Activated CD4-positive, alpha-beta T cell treated with anti-CD3 and anti-CD28 coated beads for 36 hours (primary cell): Measurements from ENCODE around the gene CHCHD5. TPM values are rescaled to one million over a fixed set of nuclear protein-coding genes. Genes with fewer than 3 reads are reported as not detected.

ENCODE experiments used
- ATAC-seq: fragments of 200-7000 bp; cut with Tn5 transposase; one replicate; pipeline ENCODE4 v1.10.0; 2021; ENCODE audit warnings: mild to moderate bottlenecking, moderate library complexity
- CTCF ChIA-PET: fragments of 350-600 bp; sonication (Branson Sonifier 250); formaldehyde crosslinking; loops from one replicate; lab custom pipeline; 2021; ENCODE audit warnings: antibody characterized with exemption; lab: Charles Lee
- POLR2A ChIA-PET: fragments of 350-600 bp; sonication (Branson Sonifier 250); formaldehyde crosslinking; loops from one replicate; lab custom pipeline; 2021; ENCODE audit warnings: antibody characterized with exemption, inconsistent platforms; lab: Charles Lee
- DNase-seq: peaks from one replicate; pipeline ENCODE4 v3.0.0-alpha.2; 2020
- H3K27ac Mint-ChIP-seq: one replicate; pipeline ENCODE4 v1.8.0; 2021; ENCODE audit warnings: mixed read lengths
- H3K27me3 Mint-ChIP-seq: one replicate; pipeline ENCODE4 v1.8.0; 2021; ENCODE audit warnings: mixed read lengths
- H3K36me3 Mint-ChIP-seq: one replicate; pipeline ENCODE4 v1.8.0; 2021; ENCODE audit warnings: low read depth, mixed read lengths
- H3K4me1 Mint-ChIP-seq: one replicate; pipeline ENCODE4 v1.8.0; 2021; ENCODE audit warnings: mixed read lengths
- H3K4me3 Mint-ChIP-seq: one replicate; pipeline ENCODE4 v1.8.0; 2021; ENCODE audit warnings: mild to moderate bottlenecking, moderate library complexity, mixed read lengths
- H3K9me3 Mint-ChIP-seq: one replicate; pipeline ENCODE4 v1.8.0; 2021; ENCODE audit warnings: low read depth, mixed read lengths
- intact Hi-C, 2 experiments: fragments of 100-400 bp; cut with DNase I in 1 of 2; cut with micrococcal nuclease in 1 of 2; formaldehyde crosslinking; loops; one replicate each; pipeline versions ENCODE4 v1.14.2 to v1.15.1; 2022 to 2024; cut with DNase I, micrococcal nuclease
- total RNA-seq, 2 experiments: library from RNA; stranded (reverse); gene quantifications; one replicate each; pipeline ENCODE4 v1.2.3, GENCODE V29; 2021

CHCHD5 gene
- total RNA-seq, 2 experiments from 2014 or later: 34.4 to 37.0 TPM

DNA sequence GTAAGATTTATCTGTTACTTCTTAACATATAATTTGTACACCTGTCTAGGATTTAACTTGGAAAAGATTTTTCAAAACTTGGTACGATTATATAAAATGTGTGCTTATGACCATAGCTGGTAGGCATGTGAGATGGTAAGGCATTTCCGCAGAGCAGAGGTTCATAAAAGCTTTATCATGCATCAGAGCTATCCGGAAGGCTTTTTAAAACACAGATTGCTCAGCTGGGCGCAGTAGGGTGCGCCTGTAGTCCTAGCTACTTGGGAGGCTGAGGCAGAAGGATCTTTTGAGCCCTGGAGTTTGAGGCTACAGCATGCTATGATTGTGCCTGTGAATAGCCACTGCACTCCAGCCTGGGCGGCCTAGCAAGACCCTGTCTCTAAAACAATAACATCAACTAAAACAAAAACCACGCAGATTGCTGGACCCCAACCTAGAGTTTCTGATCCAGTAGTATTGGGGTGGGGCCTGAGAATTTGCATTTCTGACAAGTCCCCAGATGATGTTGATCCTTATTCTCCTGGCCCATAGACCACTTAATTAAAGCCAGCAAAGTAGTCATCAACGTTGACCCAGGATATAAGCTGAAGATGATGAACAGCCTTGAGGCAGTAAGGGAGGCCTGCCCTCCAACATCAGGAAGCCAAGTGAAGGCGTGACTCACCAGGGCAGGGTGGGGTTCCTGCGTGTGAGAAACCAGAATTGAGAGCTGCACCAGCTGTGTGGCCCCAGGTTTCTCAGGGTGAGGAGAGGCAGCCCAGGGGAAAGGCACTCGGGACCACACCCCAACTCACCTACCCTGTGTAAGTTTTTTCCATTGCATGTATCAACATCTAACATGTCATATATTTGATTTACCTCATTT, 39.7 kb downstream of the CHCHD5 start:
- peak; percentile 87 for ATAC-seq
- ChIA-PET CTCF (interaction anchor here (0.6 to 12.0 kb wide), 16 partner anchors 11 to 261 kb away, joined by 3 to 185 read pairs (median 4); partner anchors contain the start of gene SLC20A1), POLR2A (interaction anchor here (2.4 kb wide), 1 partner anchor 22 kb away, joined by 7 read pairs; the partner anchor contains the start of gene SLC20A1)
- Mint-ChIP-seq H3K36me3 (no peaks in the 10 kb centered on the region), H3K4me1 (peaks cover 43% of the 10 kb centered on the region), H3K4me3 (no peak overlapping the region), H3K9me3 (no peaks in the 10 kb centered on the region), H3K27ac (peak overlapping the region; percentile 55), H3K27me3 (no peaks in the 10 kb centered on the region)
- intact Hi-C loops: loop anchor here in 1 of 2 experiments (1.0 kb wide), 1 partner anchor 24 kb away; no protein-coding TSS in a partner anchor
- DNase-seq: peak; percentile 87

DNA sequence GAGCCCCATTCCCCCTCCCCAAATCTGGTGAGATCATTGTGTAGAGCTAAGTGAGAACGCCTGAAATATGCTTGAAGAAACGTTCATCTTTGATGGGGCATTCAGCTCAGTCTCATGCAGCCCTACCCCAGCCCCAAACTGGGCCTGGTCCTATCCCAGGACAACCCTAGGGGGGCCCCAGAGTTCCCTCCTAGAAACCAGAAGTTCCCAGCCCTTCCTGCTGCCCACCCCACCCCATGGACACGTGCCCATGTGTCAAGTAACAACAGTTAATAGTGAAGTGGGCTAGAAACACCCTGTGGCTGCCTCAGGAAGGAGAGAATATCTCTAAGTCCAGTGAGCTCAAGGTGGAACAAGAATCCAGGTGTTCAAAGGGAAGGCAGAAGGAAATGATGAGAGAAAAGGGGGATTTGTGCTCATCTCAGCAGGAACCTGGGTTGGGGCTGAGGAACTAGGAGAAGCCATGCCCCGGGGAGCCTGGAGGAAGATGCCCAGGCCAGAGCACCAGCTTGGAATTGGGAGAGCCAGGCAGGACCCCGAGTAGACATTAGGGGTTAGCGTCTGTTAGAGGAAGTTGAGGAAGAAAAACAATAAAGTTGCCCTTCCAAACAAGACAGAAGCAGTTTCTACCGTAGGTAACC, 41.2 kb downstream of the CHCHD5 start:
- DNase-seq (no peak), ATAC-seq (no peak)
- Mint-ChIP-seq H3K27ac (no peak overlapping the region), H3K9me3 (no peaks in the 10 kb centered on the region), H3K4me1 (peaks cover 55% of the 10 kb centered on the region), H3K4me3 (no peak overlapping the region), H3K27me3 (peaks cover 2% of the 10 kb centered on the region), H3K36me3 (no peaks in the 10 kb centered on the region)
- intact Hi-C loops: loop anchor here (1.0 to 2.0 kb wide), 5 partner anchors 20 to 101 kb away; partner anchors contain the start of genes SLC20A1 (in 2 of the 2) and CHCHD5 (in 1 of the 2)
- ChIA-PET CTCF (interaction anchor here (1.0 to 12.0 kb wide), 14 partner anchors 10 to 124 kb away, joined by 3 to 185 read pairs (median 7); partner anchors contain the start of gene SLC20A1), POLR2A (interaction anchor here (2.4 kb wide), 1 partner anchor 20 kb away, joined by 7 read pairs; the partner anchor contains the start of gene SLC20A1)

DNA sequence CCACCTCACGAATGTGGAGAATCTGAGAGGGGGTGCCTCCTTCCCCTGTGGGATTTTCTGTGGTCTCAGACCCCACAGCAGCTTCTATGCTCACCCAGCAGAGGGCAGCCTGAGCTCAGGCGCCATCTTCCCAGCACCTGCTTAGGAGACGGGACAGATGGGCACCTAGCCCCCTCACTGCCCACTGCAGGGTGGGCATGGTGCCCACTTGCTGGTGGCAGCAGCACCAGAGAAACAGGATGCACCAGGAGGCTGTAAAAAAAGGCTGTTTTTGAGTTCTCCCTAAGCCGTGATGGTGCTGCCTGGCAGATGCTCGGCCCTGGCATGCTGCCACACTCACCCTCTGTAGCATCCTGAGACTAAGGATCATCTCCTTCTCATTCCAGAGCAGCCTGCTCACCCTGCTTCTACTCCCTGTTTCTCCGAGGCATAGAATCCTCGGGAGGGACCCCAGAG, 42.2 kb downstream of the CHCHD5 start:
- intact Hi-C loops: loop anchor here (1.0 to 2.0 kb wide), 5 partner anchors 19 to 100 kb away; partner anchors contain the start of genes SLC20A1 (in 2 of the 2) and CHCHD5 (in 1 of the 2)
- ChIA-PET POLR2A (interaction anchor here (1.0 to 1.4 kb wide), 2 partner anchors 19 to 28 kb away, joined by 3 to 4 read pairs; partner anchors contain the start of gene SLC20A1), CTCF (interaction anchor here (0.6 to 12.0 kb wide), 27 partner anchors 9 to 315 kb away, joined by 3 to 185 read pairs (median 5); partner anchors contain the start of genes CHCHD5 and SLC20A1)
- DNase-seq (peak; percentile 81), ATAC-seq (peak; percentile 53)
- Mint-ChIP-seq H3K27ac (peak overlapping the region; percentile 82), H3K4me3 (peak overlapping the region; percentile 50), H3K4me1 (peaks cover 65% of the 10 kb centered on the region), H3K9me3 (no peaks in the 10 kb centered on the region), H3K27me3 (peaks cover 2% of the 10 kb centered on the region), H3K36me3 (no peaks in the 10 kb centered on the region)

DNA sequence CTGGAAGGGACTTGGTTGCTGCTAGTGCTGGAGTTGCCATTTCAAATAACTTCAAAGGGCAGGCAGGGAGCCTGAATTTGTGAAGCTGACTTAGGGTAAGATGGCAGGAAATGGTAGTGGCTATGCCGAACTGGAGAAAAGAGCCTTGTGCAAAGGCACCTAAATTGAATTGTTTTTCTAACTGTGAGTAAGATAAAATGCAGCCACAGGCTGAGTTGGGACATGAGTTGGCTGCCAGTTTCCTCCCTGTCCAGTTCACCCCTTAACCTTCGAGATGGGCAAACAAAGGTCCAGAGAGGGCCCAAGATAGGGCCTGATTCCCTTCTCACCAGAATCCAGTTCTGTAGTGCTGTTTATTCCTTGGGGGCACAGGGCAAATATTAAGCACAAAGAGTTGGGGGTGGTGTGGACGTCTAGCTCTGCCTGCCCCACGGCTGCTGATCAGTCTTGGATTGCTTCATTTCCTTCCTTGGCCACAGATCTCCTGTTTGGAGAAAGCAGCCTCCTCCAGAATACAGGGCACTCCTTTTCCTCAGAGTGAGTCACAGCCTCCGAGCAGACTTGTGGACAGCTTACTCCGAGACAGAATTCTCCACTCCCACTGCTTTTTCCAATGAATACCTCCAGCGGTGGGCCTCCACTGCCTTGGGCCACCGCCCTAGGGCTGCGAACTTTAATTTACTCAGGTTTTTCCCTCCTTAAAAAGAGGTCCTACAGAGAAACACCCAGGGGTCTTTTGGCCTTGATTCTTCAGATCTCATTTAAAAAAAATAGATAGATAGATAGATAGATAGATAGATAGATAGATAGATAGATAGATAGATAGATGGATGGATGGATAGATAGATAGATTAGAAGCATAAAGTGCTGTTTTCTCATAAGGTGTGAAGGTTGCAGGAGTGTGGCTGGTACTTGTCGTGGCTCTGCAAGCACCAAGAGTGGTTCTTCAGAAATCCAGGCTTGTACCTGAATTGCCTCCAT, 42.9 kb downstream of the CHCHD5 start:
- CTCF ChIA-PET: interaction anchor here (0.6 to 12.0 kb wide), 30 partner anchors 8 to 314 kb away, joined by 3 to 185 read pairs (median 5); partner anchors contain the start of genes CHCHD5 and SLC20A1
- DNase-seq (no peak), ATAC-seq (peak; percentile 13)
- Mint-ChIP-seq H3K4me1 (peaks cover 72% of the 10 kb centered on the region), H3K4me3 (peak overlapping the region; percentile 50), H3K27ac (peak overlapping the region; percentile 82), H3K27me3 (peaks cover 2% of the 10 kb centered on the region), H3K36me3 (no peaks in the 10 kb centered on the region), H3K9me3 (no peaks in the 10 kb centered on the region)
- intact Hi-C loops: loop anchor here in 1 of 2 experiments (2.0 kb wide), 1 partner anchor 63 kb away; no protein-coding TSS in a partner anchor
- POLR2A ChIA-PET: interaction anchor here (1.0 to 1.4 kb wide), 3 partner anchors 19 to 31 kb away, joined by 3 to 5 read pairs (median 4); partner anchors contain the start of gene SLC20A1

DNA sequence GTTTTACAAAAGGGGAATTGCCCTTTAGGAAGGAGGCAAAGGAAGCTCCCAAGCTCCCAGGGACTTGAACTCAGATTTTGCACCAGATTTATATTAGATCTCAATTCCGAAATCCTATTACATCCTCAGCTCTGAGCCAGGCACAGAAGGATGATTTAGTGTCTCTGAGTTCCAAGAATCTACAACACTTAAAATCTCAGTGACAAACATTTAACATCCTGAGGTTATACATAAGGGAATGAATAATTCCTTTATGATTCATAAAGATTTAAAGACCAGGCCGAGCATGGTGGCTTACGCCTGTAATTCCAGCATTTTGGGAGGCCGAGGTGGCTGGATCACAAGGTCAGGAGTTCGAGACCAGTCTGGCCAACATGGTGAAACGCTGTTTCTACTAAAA, 44.8 kb downstream of the CHCHD5 start:
- intact Hi-C loops: no loop called here
- ATAC-seq: no peak
- POLR2A ChIA-PET: no interaction called here
- Mint-ChIP-seq H3K27me3 (peaks cover 2% of the 10 kb centered on the region), H3K4me3 (no peak overlapping the region), H3K4me1 (peaks cover 83% of the 10 kb centered on the region), H3K36me3 (no peaks in the 10 kb centered on the region), H3K27ac (no peak overlapping the region), H3K9me3 (no peaks in the 10 kb centered on the region)
- CTCF ChIA-PET: interaction anchor here (0.5 to 12.0 kb wide), 8 partner anchors 13 to 204 kb away, joined by 3 to 185 read pairs (median 6); partner anchors contain the start of gene SLC20A1
- DNase-seq: no peak

DNA sequence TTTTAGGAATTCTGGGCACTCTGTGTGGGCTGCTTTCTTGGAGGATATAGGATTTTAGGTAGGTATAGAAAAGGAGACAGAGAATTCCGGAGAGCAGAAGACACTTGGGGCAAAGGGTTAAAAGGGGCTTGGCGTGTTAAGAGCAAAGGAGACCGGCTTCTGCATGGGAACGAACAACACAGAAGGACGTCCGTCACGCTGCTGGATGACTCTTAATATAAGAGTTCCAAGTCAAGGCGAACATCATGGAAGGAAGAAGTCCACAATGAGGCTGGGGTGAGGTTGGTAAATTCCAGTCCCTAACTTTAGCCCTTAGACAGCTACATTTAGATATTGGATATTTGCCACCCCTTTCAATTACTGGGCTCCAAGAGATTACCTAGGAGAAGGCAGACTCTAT, 45.4 kb downstream of the CHCHD5 start:
- Mint-ChIP-seq H3K27ac (peak overlapping the region; percentile 89), H3K27me3 (peaks cover 2% of the 10 kb centered on the region), H3K36me3 (no peaks in the 10 kb centered on the region), H3K4me3 (no peak overlapping the region), H3K9me3 (no peaks in the 10 kb centered on the region), H3K4me1 (peaks cover 83% of the 10 kb centered on the region)
- intact Hi-C loops: loop anchor here in 1 of 2 experiments (5.0 kb wide), 1 partner anchor 77 kb away; no protein-coding TSS in a partner anchor
- no peak for ATAC-seq
- DNase-seq: no peak
- CTCF ChIA-PET: interaction anchor here (0.8 to 12.0 kb wide), 9 partner anchors 9 to 149 kb away, joined by 3 to 185 read pairs (median 4); partner anchors contain the start of gene SLC20A1
- POLR2A ChIA-PET: no interaction called here

DNA sequence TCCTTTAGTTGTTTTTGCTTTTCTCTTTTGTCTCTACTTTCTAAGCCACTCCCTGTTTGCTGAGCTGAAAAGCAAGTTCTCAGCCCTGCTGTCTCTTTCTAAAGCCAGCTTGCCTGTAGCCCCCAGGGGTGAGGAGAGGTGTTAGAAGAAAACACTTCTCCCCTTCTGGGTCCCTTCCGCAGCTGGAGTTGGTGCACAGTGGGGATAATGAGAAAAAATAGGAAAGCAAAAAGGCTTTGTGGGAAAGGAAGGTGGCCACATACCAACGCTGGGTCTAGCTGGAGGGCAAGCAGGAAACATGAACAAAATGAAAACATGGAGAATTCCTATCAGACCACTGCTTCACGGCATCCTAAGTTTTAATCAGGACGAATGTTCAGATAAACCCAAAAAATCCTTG, 45.9 kb downstream of the CHCHD5 start:
- Mint-ChIP-seq H3K27ac (peak overlapping the region; percentile 89), H3K27me3 (peaks cover 2% of the 10 kb centered on the region), H3K4me3 (peak overlapping the region; percentile 76), H3K36me3 (no peaks in the 10 kb centered on the region), H3K9me3 (no peaks in the 10 kb centered on the region), H3K4me1 (peaks cover 83% of the 10 kb centered on the region)
- POLR2A ChIA-PET: interaction anchor here (3.5 kb wide), 1 partner anchor 16 kb away, joined by 28 read pairs; the partner anchor contains the start of gene SLC20A1
- intact Hi-C loops: loop anchor here in 1 of 2 experiments (5.0 kb wide), 1 partner anchor 77 kb away; no protein-coding TSS in a partner anchor
- ATAC-seq (no peak), DNase-seq (no peak)
- CTCF ChIA-PET: interaction anchor here (0.8 to 12.0 kb wide), 8 partner anchors 10 to 150 kb away, joined by 3 to 185 read pairs (median 4); partner anchors contain the start of gene SLC20A1

DNA sequence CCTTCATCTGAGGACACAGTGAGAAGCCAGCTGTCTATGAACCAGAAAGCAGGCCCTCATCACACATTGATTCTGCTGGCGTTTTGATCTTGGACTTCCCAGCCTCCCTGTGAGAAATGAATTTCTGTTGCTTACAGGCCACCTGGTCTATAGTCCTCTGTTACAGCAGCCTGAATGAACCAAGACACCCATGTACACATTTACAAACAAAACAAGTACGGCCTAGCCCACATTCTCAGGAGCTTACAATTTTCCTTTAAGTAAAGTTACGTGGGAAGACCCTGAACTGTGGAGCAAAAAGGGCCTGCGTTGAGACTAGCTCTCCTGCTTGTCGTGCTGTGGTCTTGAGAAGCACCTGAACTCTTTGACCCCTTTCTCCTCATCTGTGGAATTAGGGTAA, 49.3 kb downstream of the CHCHD5 start:
- no peak for DNase-seq
- no peak overlapping the region for H3K4me3 Mint-ChIP-seq
- H3K27ac Mint-ChIP-seq: peak overlapping the region; percentile 10
- intact Hi-C loops: loop anchor here in 1 of 2 experiments (5.0 kb wide), 1 partner anchor 74 kb away; no protein-coding TSS in a partner anchor
- CTCF ChIA-PET: interaction anchor here (0.6 to 12.0 kb wide), 10 partner anchors 8 to 447 kb away, joined by 3 to 185 read pairs (median 4); partner anchors contain the start of gene SLC20A1
- no peak for ATAC-seq
- peaks cover 73% of the 10 kb centered on the region for H3K4me1 Mint-ChIP-seq
- POLR2A ChIA-PET: interaction anchor here (3.5 kb wide), 1 partner anchor 12 kb away, joined by 28 read pairs; the partner anchor contains the start of gene SLC20A1
- no peaks in the 10 kb centered on the region for H3K36me3 Mint-ChIP-seq
- H3K9me3 Mint-ChIP-seq: no peaks in the 10 kb centered on the region
- H3K27me3 Mint-ChIP-seq: peaks cover 2% of the 10 kb centered on the region

DNA sequence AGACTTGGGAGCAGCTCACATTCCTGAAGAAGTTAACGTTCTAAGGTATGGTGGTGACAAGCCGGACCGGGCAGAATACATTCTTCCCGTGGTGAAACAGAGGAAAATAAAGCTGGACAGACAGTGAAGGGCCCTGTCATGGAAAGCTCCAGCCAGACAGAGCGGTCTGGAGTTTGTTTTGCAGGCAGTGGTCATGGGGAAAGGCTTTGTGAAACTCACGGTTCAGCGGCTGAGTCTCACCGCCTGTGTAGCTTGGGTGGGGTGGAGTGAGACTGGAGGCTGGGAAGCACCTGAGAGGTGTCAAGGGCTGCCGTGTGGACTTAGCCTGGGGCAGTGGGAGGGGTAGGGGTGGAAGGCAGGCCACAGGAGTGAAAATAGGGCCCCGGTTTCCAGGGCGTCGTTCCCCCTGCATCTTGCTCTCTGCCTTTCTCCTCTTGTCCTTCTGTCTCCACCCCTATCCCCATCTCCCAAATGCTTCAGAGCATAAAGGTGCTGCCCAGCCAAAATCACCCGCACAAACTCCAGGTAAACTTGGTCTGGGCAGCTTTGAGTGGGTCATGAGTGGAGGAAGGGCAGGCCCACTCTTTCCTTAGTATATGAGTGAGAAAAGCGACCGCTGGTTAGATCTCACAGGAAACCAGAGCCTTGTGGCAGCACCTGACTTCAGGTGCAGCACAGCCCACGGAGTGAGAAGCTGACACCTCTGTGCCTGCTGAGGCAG, 49.9 kb downstream of the CHCHD5 start:
- H3K4me1 Mint-ChIP-seq: peaks cover 73% of the 10 kb centered on the region
- no peaks in the 10 kb centered on the region for H3K9me3 Mint-ChIP-seq
- H3K27me3 Mint-ChIP-seq: peaks cover 2% of the 10 kb centered on the region
- CTCF ChIA-PET: interaction anchor here (0.5 to 12.0 kb wide), 12 partner anchors 8 to 446 kb away, joined by 3 to 185 read pairs (median 4); partner anchors contain the start of gene SLC20A1
- DNase-seq (no peak), ATAC-seq (no peak)
- peak overlapping the region; percentile 10 for H3K27ac Mint-ChIP-seq
- POLR2A ChIA-PET: no interaction called here
- H3K36me3 Mint-ChIP-seq: no peaks in the 10 kb centered on the region
- no peak overlapping the region for H3K4me3 Mint-ChIP-seq
- intact Hi-C loops: loop anchor here in 1 of 2 experiments (5.0 kb wide), 1 partner anchor 73 kb away; no protein-coding TSS in a partner anchor
